Activated naive CD4-positive, alpha-beta T cell treated with anti-CD3 and anti-CD28 coated beads, Interleukin-2, amount 50 U/mL, for 16 hours (primary cell): Measurements from ENCODE around the gene MDFI.
"Not testable (repeated sequence)": the region's sequence is repeated elsewhere in the genome, so short reads cannot be mapped to it uniquely, and the experiment has no call there.

Experiments
- DNase-seq: peaks from one replicate; pipeline ENCODE4 v3.0.0-alpha.2; 2020

Gene MDFI

GRCh38 chr6:41602864-41603608 is 35.2 kb upstream of the MDFI start:
- peak; percentile 75 for DNase-seq

GRCh38 chr6:41604006-41604405 is 34.3 kb upstream of the MDFI start:
- DNase-seq: no peak

GRCh38 chr6:41605649-41606048 is 32.6 kb upstream of the MDFI start:
- no peak for DNase-seq

GRCh38 chr6:41607036-41607435 is 31.2 kb upstream of the MDFI start:
- DNase-seq: no peak

GRCh38 chr6:41607736-41608135 is 30.5 kb upstream of the MDFI start:
- DNase-seq: no peak

GRCh38 chr6:41608443-41609151 is 29.7 kb upstream of the MDFI start:
- DNase-seq: no peak

- DNase-seq: no peak
Measured at GRCh38 chr6:41614715-41615114, 23.6 kb upstream of the MDFI start.

GRCh38 chr6:41615311-41615710 is 23.0 kb upstream of the MDFI start:
- no peak for DNase-seq

- DNase-seq: no peak
Measured at GRCh38 chr6:41618598-41618997, 19.7 kb upstream of the MDFI start.

GRCh38 chr6:41619193-41619592 is 19.1 kb upstream of the MDFI start:
- DNase-seq: not testable (repeated sequence)

GRCh38 chr6:41621367-41621766 is 16.9 kb upstream of the MDFI start:
- no peak for DNase-seq

GRCh38 chr6:41621802-41622201 is 16.5 kb upstream of the MDFI start:
- DNase-seq: no peak

- no peak for DNase-seq
Measured at GRCh38 chr6:41622206-41622988, 15.9 kb upstream of the MDFI start.

GRCh38 chr6:41623330-41623729 is 14.9 kb upstream of the MDFI start:
- no peak for DNase-seq

- DNase-seq: no peak
Measured at GRCh38 chr6:41624621-41625380, 13.5 kb upstream of the MDFI start.

- no peak for DNase-seq
Measured at GRCh38 chr6:41625442-41625841, 12.8 kb upstream of the MDFI start.

GRCh38 chr6:41626022-41626421 is 12.2 kb upstream of the MDFI start:
- no peak for DNase-seq

GRCh38 chr6:41626917-41627316 is 11.4 kb upstream of the MDFI start:
- DNase-seq: no peak

- no peak for DNase-seq
Measured at GRCh38 chr6:41629128-41629527, 9.1 kb upstream of the MDFI start.

GRCh38 chr6:41630069-41630468 is 8.2 kb upstream of the MDFI start:
- DNase-seq: no peak

- DNase-seq: no peak
Measured at GRCh38 chr6:41630946-41631345, 7.3 kb upstream of the MDFI start.

- DNase-seq: no peak
Measured at GRCh38 chr6:41633056-41633634, 5.1 kb upstream of the MDFI start.

- no peak for DNase-seq
Measured at GRCh38 chr6:41634657-41635056, 3.6 kb upstream of the MDFI start.
